ENCODE results near the gene CHAC1.

Gene CHAC1

GRCh38 chr15:40914013-40914412, 39.3 kb upstream of the CHAC1 start:
- TF ChIP-seq EZH2 (optimal IDR thresholded peaks at IDR 0.05; ENCODE audit: low read depth, low read length) (no peak), EZH2phosphoT487 (IDR thresholded peaks at IDR 0.05; ENCODE audit: low read length) (no peak), CTCF (IDR thresholded peaks at IDR 0.05; ENCODE audit: low read length) (no peak)

GRCh38 chr15:40914486-40914885, 38.8 kb upstream of the CHAC1 start:
- H3K9me2 ChIP-seq (replicated peaks; ENCODE audit: insufficient read depth, low read length): no peaks in the 10 kb centered on the region

More at GRCh38 chr15:40914013-40914412, 39.3 kb upstream of the CHAC1 start:
- Histone ChIP-seq H3F3A (ENCODE audit: insufficient read depth, low read length) (no peaks in the 10 kb centered on the region), H3K4me3 (ENCODE audit: low read length) (no peak overlapping the region), H3K36me3 (replicated peaks; ENCODE audit: insufficient read depth, low read length) (no peaks in the 10 kb centered on the region), H3K9ac (ENCODE audit: low read length) (no peak overlapping the region), H4K20me1 (ENCODE audit: insufficient read depth, low read length) (no peaks in the 10 kb centered on the region), H3K79me2 (ENCODE audit: low read length) (no peaks in the 10 kb centered on the region), H3K27me3 (replicated peaks; ENCODE audit: insufficient read depth, low read length) (no peaks in the 10 kb centered on the region), H3K9me3 (replicated peaks; ENCODE audit: insufficient read depth, low read length) (no peaks in the 10 kb centered on the region), H3K27ac (ENCODE audit: low read length) (no peak overlapping the region), H3K9me2 (replicated peaks; ENCODE audit: insufficient read depth, low read length) (no peaks in the 10 kb centered on the region), H2AFZ (ENCODE audit: low read length) (no peak overlapping the region), H3K4me2 (ENCODE audit: low read depth, low read length) (no peak overlapping the region), H3K4me1 (ENCODE audit: low read length) (no peaks in the 10 kb centered on the region)
- DNase-seq: no peak

GRCh38 chr15:40915116-40915661, 38.1 kb upstream of the CHAC1 start:
- H3K9me3 ChIP-seq (replicated peaks; ENCODE audit: insufficient read depth, low read length): no peaks in the 10 kb centered on the region
- no peaks in the 10 kb centered on the region for H3K79me2 ChIP-seq (ENCODE audit: low read length)
- H4K20me1 ChIP-seq (ENCODE audit: insufficient read depth, low read length): no peaks in the 10 kb centered on the region
- DNase-seq: no peak
- no peaks in the 10 kb centered on the region for H3K36me3 ChIP-seq (replicated peaks; ENCODE audit: insufficient read depth, low read length)
- H3K4me1 ChIP-seq (ENCODE audit: low read length): no peaks in the 10 kb centered on the region
- no peaks in the 10 kb centered on the region for H3K27me3 ChIP-seq (replicated peaks; ENCODE audit: insufficient read depth, low read length)
- H3K9me2 ChIP-seq (replicated peaks; ENCODE audit: insufficient read depth, low read length): no peaks in the 10 kb centered on the region
- no peak overlapping the region for H3K4me3 ChIP-seq (ENCODE audit: low read length)
- TF ChIP-seq EZH2 (optimal IDR thresholded peaks at IDR 0.05; ENCODE audit: low read depth, low read length): no peak
- TF ChIP-seq EZH2phosphoT487 (IDR thresholded peaks at IDR 0.05; ENCODE audit: low read length): no peak
- TF ChIP-seq CTCF (IDR thresholded peaks at IDR 0.05; ENCODE audit: low read length): no peak
- H3K9ac ChIP-seq (ENCODE audit: low read length): no peak overlapping the region
- H3K27ac ChIP-seq (ENCODE audit: low read length): no peak overlapping the region
- no peaks in the 10 kb centered on the region for H3F3A ChIP-seq (ENCODE audit: insufficient read depth, low read length)
- no peak overlapping the region for H2AFZ ChIP-seq (ENCODE audit: low read length)
- H3K4me2 ChIP-seq (ENCODE audit: low read depth, low read length): no peak overlapping the region

More at GRCh38 chr15:40914486-40914885, 38.8 kb upstream of the CHAC1 start:
- H3K4me1 ChIP-seq (ENCODE audit: low read length): no peaks in the 10 kb centered on the region
- no peaks in the 10 kb centered on the region for H3K36me3 ChIP-seq (replicated peaks; ENCODE audit: insufficient read depth, low read length)
- no peak overlapping the region for H3K4me3 ChIP-seq (ENCODE audit: low read length)
- H3K79me2 ChIP-seq (ENCODE audit: low read length): no peaks in the 10 kb centered on the region
- no peaks in the 10 kb centered on the region for H3K27me3 ChIP-seq (replicated peaks; ENCODE audit: insufficient read depth, low read length)
- no peak overlapping the region for H3K27ac ChIP-seq (ENCODE audit: low read length)
- no peaks in the 10 kb centered on the region for H4K20me1 ChIP-seq (ENCODE audit: insufficient read depth, low read length)
- no peak for TF ChIP-seq EZH2 (optimal IDR thresholded peaks at IDR 0.05; ENCODE audit: low read depth, low read length)
- TF ChIP-seq CTCF (IDR thresholded peaks at IDR 0.05; ENCODE audit: low read length): peak; percentile 41
- no peak for TF ChIP-seq EZH2phosphoT487 (IDR thresholded peaks at IDR 0.05; ENCODE audit: low read length)
- H3F3A ChIP-seq (ENCODE audit: insufficient read depth, low read length): no peaks in the 10 kb centered on the region
- H2AFZ ChIP-seq (ENCODE audit: low read length): no peak overlapping the region
- H3K4me2 ChIP-seq (ENCODE audit: low read depth, low read length): no peak overlapping the region
- H3K9ac ChIP-seq (ENCODE audit: low read length): no peak overlapping the region
- no peak for DNase-seq
- no peaks in the 10 kb centered on the region for H3K9me3 ChIP-seq (replicated peaks; ENCODE audit: insufficient read depth, low read length)
